HG03432 (cell line): Measurements from ENCODE around the gene FAM89B.

Experiments used
- ATAC-seq: cut with Tn5 transposase; IDR thresholded peaks from one replicate; pipeline ENCODE4 v1.9.1; 2021; ENCODE audit warnings: mild to moderate bottlenecking, moderate library complexity; ENCODE audit not compliant: unreplicated experiment

FAM89B gene

GRCh38 chr11:65588199-65589054 is 16.1 kb downstream of the FAM89B start:
- peak; percentile 75 for ATAC-seq

- ATAC-seq, result no peak
Measured at GRCh38 chr11:65589444-65590239, 17.3 kb downstream of the FAM89B start.

GRCh38 chr11:65590240-65590738 is 18.0 kb downstream of the FAM89B start:
- ATAC-seq, result no peak

GRCh38 chr11:65591939-65592857 is 19.9 kb downstream of the FAM89B start:
- no peak for ATAC-seq

GRCh38 chr11:65592858-65593517 is 20.6 kb downstream of the FAM89B start:
- no peak for ATAC-seq

GRCh38 chr11:65593518-65594414 is 21.4 kb downstream of the FAM89B start:
- no peak for ATAC-seq

GRCh38 chr11:65595131-65595530 is 22.8 kb downstream of the FAM89B start:
- ATAC-seq, result no peak

- no peak for ATAC-seq
Measured at GRCh38 chr11:65595543-65596281, 23.4 kb downstream of the FAM89B start, which contains the start of gene KCNK7. Gene KCNK7, minus strand, starts transcription at chr11:65595800. Its CDS starts 28 bp downstream, at chr11:65595772.

- ATAC-seq, result no peak
Measured at GRCh38 chr11:65596520-65596919, 24.2 kb downstream of the FAM89B start.

- no peak for ATAC-seq
Measured at GRCh38 chr11:65598258-65598699, 25.9 kb downstream of the FAM89B start.

- no peak for ATAC-seq
Measured at GRCh38 chr11:65599216-65599954, 27.0 kb downstream of the FAM89B start.

GRCh38 chr11:65599955-65600246 is 27.6 kb downstream of the FAM89B start:
- no peak for ATAC-seq

GRCh38 chr11:65604258-65604657 is 31.9 kb downstream of the FAM89B start:
- ATAC-seq, result no peak

GRCh38 chr11:65606876-65607613 is 34.7 kb downstream of the FAM89B start:
- no peak for ATAC-seq

- no peak for ATAC-seq
Measured at GRCh38 chr11:65607614-65608426, 35.5 kb downstream of the FAM89B start.

GRCh38 chr11:65609229-65609628 is 36.9 kb downstream of the FAM89B start:
- no peak for ATAC-seq
